Measurements from ENCODE around the gene AGER. TPM values are rescaled to one million over a fixed set of nuclear protein-coding genes. Genes with fewer than 3 reads are reported as not detected.

AGER gene
- polyA plus RNA-seq, 1 experiment = 2.4 TPM

- 0 out of 2 replicates have a peak within 1 kb of the TSS, but pooled peaks have one; percentile 10 for H3K4me3 ChIP-seq (ENCODE audit: low read depth, low read length)
- ChIA-PET POLR2A (interaction anchor here (1.0 kb wide), 1 partner anchor 16 kb away, joined by 3 read pairs; the partner anchor contains the start of gene AGPAT1), CTCF (no interaction called here)
- H3K27me3 ChIP-seq (ENCODE audit: control insufficient read depth, insufficient read depth, low read length) = no peaks in the 10 kb centered on the region
- no peak for TF ChIP-seq CTCF (IDR thresholded peaks at IDR 0.05; ENCODE audit: low read depth, low read length)
- no peak for DNase-seq (ENCODE audit: low read depth, low spot score)
- H3K27ac ChIP-seq (ENCODE audit: low read depth, low read length) = peak within 1 kb of the TSS; percentile 39
- H3K9me3 ChIP-seq (ENCODE audit: control insufficient read depth, insufficient read depth, low read length) = peaks cover 4% of the 10 kb centered on the region; the same call in 1 of the 2 replicates
Observed at GRCh38 chr6:32192608-32193039, 8.6 kb upstream of the AGER start, which contains the start of gene GPSM3. GPSM3 (minus strand) TSS chr6:32192643; CDS start chr6:32192513, 130 bp downstream.

- POLR2A ChIA-PET = no interaction called here
- H3K27ac ChIP-seq (ENCODE audit: low read depth, low read length) = no peak overlapping the region
Observed at GRCh38 chr6:32191696-32192607, 7.9 kb upstream of the AGER start.

GRCh38 chr6:32190911-32191677 lies 7.0 kb upstream of the AGER start:
- ChIA-PET POLR2A (no interaction called here), CTCF (interaction anchor here (1.3 to 1.6 kb wide), 2 partner anchors 14 to 72 kb away, joined by 3 to 4 read pairs; no protein-coding TSS in a partner anchor)
- Histone ChIP-seq H3K27me3 (ENCODE audit: control insufficient read depth, insufficient read depth, low read length) (no peaks in the 10 kb centered on the region), H3K27ac (ENCODE audit: low read depth, low read length) (peak overlapping the region; percentile 47), H3K9me3 (ENCODE audit: control insufficient read depth, insufficient read depth, low read length) (peaks cover 4% of the 10 kb centered on the region; the same call in 1 of the 2 replicates), H3K4me3 (ENCODE audit: low read depth, low read length) (peak overlapping the region; percentile 82)
- no peak for DNase-seq (ENCODE audit: low read depth, low spot score)
- no peak for TF ChIP-seq CTCF (IDR thresholded peaks at IDR 0.05; ENCODE audit: low read depth, low read length)

More at GRCh38 chr6:32191696-32192607, 7.9 kb upstream of the AGER start:
- 0 out of 2 replicates have a peak overlapping the region, but pooled peaks have one; percentile 10 for H3K4me3 ChIP-seq (ENCODE audit: low read depth, low read length)
- H3K9me3 ChIP-seq (ENCODE audit: control insufficient read depth, insufficient read depth, low read length) = peaks cover 4% of the 10 kb centered on the region; the same call in 1 of the 2 replicates
- CTCF ChIA-PET = interaction anchor here (1.6 kb wide), 1 partner anchor 14 kb away, joined by 4 read pairs; no protein-coding TSS in a partner anchor
- TF ChIP-seq CTCF (IDR thresholded peaks at IDR 0.05; ENCODE audit: low read depth, low read length) = no peak
- DNase-seq (ENCODE audit: low read depth, low spot score) = no peak
- no peaks in the 10 kb centered on the region for H3K27me3 ChIP-seq (ENCODE audit: control insufficient read depth, insufficient read depth, low read length)

GRCh38 chr6:32190054-32190851 lies 6.2 kb upstream of the AGER start, which contains the start of gene PBX2:
PBX2 (minus strand) TSS chr6:32190202; CDS start chr6:32189915, 287 bp downstream.
- peak within 1 kb of the TSS; percentile 82 for H3K27ac ChIP-seq (ENCODE audit: low read depth, low read length)
- peak within 1 kb of the TSS; percentile 82 for H3K4me3 ChIP-seq (ENCODE audit: low read depth, low read length)
- peak; percentile 60 for DNase-seq (ENCODE audit: low read depth, low spot score)
- TF ChIP-seq CTCF (IDR thresholded peaks at IDR 0.05; ENCODE audit: low read depth, low read length) = no peak
- POLR2A ChIA-PET = interaction anchor here (1.0 to 1.6 kb wide), 3 partner anchors 11 to 60 kb away, joined by 4 to 11 read pairs (median 4); partner anchors contain the start of gene FKBPL
- no peaks in the 10 kb centered on the region for H3K27me3 ChIP-seq (ENCODE audit: control insufficient read depth, insufficient read depth, low read length)
- H3K9me3 ChIP-seq (ENCODE audit: control insufficient read depth, insufficient read depth, low read length) = peaks cover 4% of the 10 kb centered on the region; the same call in 1 of the 2 replicates
- CTCF ChIA-PET = interaction anchor here (0.6 to 1.6 kb wide), 3 partner anchors 13 to 72 kb away, joined by 3 to 4 read pairs (median 4); no protein-coding TSS in a partner anchor
